Thyroid gland (tissue), 4 donors: ENCODE measurements around the gene CYSTM1.

Experiments used
- POLR2A ChIP-seq, 2 donors: fragments of 450-650 bp; IDR thresholded peaks; one replicate each; pipeline ENCODE4 v1.6.1; 2017; ENCODE audit warnings: antibody characterized with exemption in 2 of 2, mild to moderate bottlenecking in 2 of 2, moderate library complexity in 1 of 2
- TF ChIP-seq, protein P1 (sequence below), 6 experiments: fragments of 200-600 bp in 3 of 6; fragments of 450-650 bp in 3 of 6; sonication (generic) in 3 of 6; IDR thresholded peaks; one replicate each; pipeline ENCODE4 v1.5.1; 2016 to 2019; ENCODE audit warnings: antibody characterized with exemption in 6 of 6, mild to moderate bottlenecking in 2 of 6, inconsistent platforms in 1 of 6, moderate library complexity in 1 of 6

DNA sequence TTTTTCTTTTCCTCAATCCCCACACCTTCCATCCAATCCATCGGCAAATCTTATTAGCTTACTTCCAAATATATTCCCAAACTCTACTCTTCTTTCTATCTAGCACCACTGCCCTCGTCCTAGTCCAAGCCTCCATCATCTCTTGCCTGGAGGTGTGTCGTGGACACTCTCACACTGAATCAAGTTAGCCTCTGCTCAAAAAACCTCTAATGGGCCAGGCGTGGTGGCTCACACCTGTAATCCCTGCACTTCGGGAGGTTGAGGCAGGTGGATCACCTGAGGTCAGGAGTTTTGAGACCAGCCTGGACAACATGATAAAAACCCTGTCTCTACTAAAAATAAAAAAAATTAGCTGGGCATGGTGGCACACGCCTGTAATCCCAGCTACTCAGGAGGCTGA, 81.7 kb downstream of the CYSTM1 start:
- TF ChIP-seq, protein P1, sequence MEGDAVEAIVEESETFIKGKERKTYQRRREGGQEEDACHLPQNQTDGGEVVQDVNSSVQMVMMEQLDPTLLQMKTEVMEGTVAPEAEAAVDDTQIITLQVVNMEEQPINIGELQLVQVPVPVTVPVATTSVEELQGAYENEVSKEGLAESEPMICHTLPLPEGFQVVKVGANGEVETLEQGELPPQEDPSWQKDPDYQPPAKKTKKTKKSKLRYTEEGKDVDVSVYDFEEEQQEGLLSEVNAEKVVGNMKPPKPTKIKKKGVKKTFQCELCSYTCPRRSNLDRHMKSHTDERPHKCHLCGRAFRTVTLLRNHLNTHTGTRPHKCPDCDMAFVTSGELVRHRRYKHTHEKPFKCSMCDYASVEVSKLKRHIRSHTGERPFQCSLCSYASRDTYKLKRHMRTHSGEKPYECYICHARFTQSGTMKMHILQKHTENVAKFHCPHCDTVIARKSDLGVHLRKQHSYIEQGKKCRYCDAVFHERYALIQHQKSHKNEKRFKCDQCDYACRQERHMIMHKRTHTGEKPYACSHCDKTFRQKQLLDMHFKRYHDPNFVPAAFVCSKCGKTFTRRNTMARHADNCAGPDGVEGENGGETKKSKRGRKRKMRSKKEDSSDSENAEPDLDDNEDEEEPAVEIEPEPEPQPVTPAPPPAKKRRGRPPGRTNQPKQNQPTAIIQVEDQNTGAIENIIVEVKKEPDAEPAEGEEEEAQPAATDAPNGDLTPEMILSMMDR (IDR thresholded peaks at IDR 0.05) = no peak
- TF ChIP-seq POLR2A (IDR thresholded peaks at IDR 0.05) = no peak
